Measurements from ENCODE around the gene HAGHL. TPM values are rescaled to one million over a fixed set of nuclear protein-coding genes. Genes with fewer than 3 reads are reported as not detected.
"Not testable (repeated sequence)": the region's sequence is repeated elsewhere in the genome, so short reads cannot be mapped to it uniquely, and the experiment has no call there.

The HAGHL gene
- total and polyA plus RNA-seq, 4 experiments from 2014 or later = 2.2 to 24.4 (median 10.6) TPM

GRCh38 chr16:740764-741505 lies 14.0 kb downstream of the HAGHL start, which contains the start of gene CIAO3:
CIAO3 (minus strand) TSS chr16:740997; CDS start chr16:740985, 12 bp downstream.
- Mint-ChIP-seq H3K9me3 (no peaks in the 10 kb centered on the region), H3K27me3 (no peaks in the 10 kb centered on the region), H3K27ac (peak within 1 kb of the TSS in 6 of 7 donors; percentile 56 to 80 (median 62)), H3K36me3 (peaks cover 3 to 8% of the 10 kb centered on the region in 2 donors), H3K4me1 (peaks cover 0 to 11% (median 1%) of the 10 kb centered on the region in 4 donors), H3K4me3 (peak within 1 kb of the TSS; percentile 72 to 88 (median 78))
- no peaks in the 10 kb centered on the region for H3K9me3 ChIP-seq (ENCODE audit: control insufficient read depth in 1 of 2, low read length in 2 of 2)
- DNase-seq = peak; percentile 90 to 95 (median 91)
- POLR2A ChIA-PET (ENCODE audit: partially characterized antibody) = interaction anchor here (0.7 to 2.2 kb wide), 11 partner anchors 10 to 241 kb away, joined by 3 to 21 read pairs (median 7); partner anchors contain the start of genes ANTKMT, CCDC78, CHTF18 and METRN
- H3K4me3 ChIP-seq (ENCODE audit: low read length in 2 of 2) = peak within 1 kb of the TSS; percentile 28 to 73
- CTCF ChIA-PET (ENCODE audit: partially characterized antibody) = interaction anchor here (1.0 to 4.3 kb wide), 6 partner anchors 20 to 30 kb away, joined by 3 to 27 read pairs (median 7); partner anchors contain the start of genes ANTKMT and METRN
- peaks cover 10% of the 10 kb centered on the region for H3K4me1 ChIP-seq (ENCODE audit: insufficient read depth, low read length)
- H3K27ac ChIP-seq (ENCODE audit: low read depth, low read length) = peak within 1 kb of the TSS; percentile 85
- intact Hi-C loops (cut with micrococcal nuclease) = loop anchor here (1.0 to 2.0 kb wide), 3 partner anchors 14 to 48 kb away; partner anchors contain the start of genes CCDC78, CHTF18, HAGHL and RPUSD1
- no peaks in the 10 kb centered on the region for H3K27me3 ChIP-seq (ENCODE audit: insufficient read depth, low read length)
- peaks cover 13% of the 10 kb centered on the region for H3K36me3 ChIP-seq (ENCODE audit: insufficient read depth, low read length)

- H3K27ac ChIP-seq (ENCODE audit: low read depth, low read length) = no peak overlapping the region
- intact Hi-C loops (cut with micrococcal nuclease) = loop anchor here (1.0 to 2.0 kb wide), 3 partner anchors 15 to 47 kb away; partner anchors contain the start of genes CCDC78, CHTF18, HAGHL and RPUSD1
- H3K9me3 ChIP-seq (ENCODE audit: control insufficient read depth in 1 of 2, low read length in 2 of 2) = no peaks in the 10 kb centered on the region
- Mint-ChIP-seq H3K27me3 (no peaks in the 10 kb centered on the region), H3K4me1 (peaks cover 0 to 11% (median 1%) of the 10 kb centered on the region in 4 donors), H3K36me3 (peaks cover 3 to 7% of the 10 kb centered on the region in 2 donors), H3K27ac (peak overlapping the region in 2 of 7 donors; percentile 60 to 80), H3K4me3 (peak overlapping the region in 7 of 8 donors; percentile 43 to 80 (median 64)), H3K9me3 (no peaks in the 10 kb centered on the region)
- peaks cover 10% of the 10 kb centered on the region for H3K4me1 ChIP-seq (ENCODE audit: insufficient read depth, low read length)
- no peak for DNase-seq
- H3K27me3 ChIP-seq (ENCODE audit: insufficient read depth, low read length) = no peaks in the 10 kb centered on the region
- peaks cover 3% of the 10 kb centered on the region for H3K36me3 ChIP-seq (ENCODE audit: insufficient read depth, low read length)
- ChIA-PET POLR2A (ENCODE audit: partially characterized antibody) (interaction anchor here (1.0 to 2.2 kb wide), 5 partner anchors 14 to 46 kb away, joined by 3 to 13 read pairs (median 8); partner anchors contain the start of genes CHTF18, METRN and RPUSD1), CTCF (ENCODE audit: partially characterized antibody) (interaction anchor here (1.0 to 4.3 kb wide), 3 partner anchors 21 to 30 kb away, joined by 4 to 27 read pairs (median 19); partner anchors contain the start of gene ANTKMT)
- no peak overlapping the region for H3K4me3 ChIP-seq (ENCODE audit: low read length in 2 of 2)
Measured at GRCh38 chr16:741986-742629, 15.2 kb downstream of the HAGHL start.

GRCh38 chr16:742894-743293 lies 16.0 kb downstream of the HAGHL start:
- peaks cover 0 to 11% (median 1%) of the 10 kb centered on the region in 4 donors for H3K4me1 Mint-ChIP-seq
- H3K4me3 ChIP-seq (ENCODE audit: low read length in 2 of 2) = not testable (repeated sequence)

GRCh38 chr16:743794-744500 lies 17.0 kb downstream of the HAGHL start:
- Histone ChIP-seq H3K27ac (ENCODE audit: low read depth, low read length) (no peak overlapping the region), H3K9me3 (ENCODE audit: control insufficient read depth in 1 of 2, low read length in 2 of 2) (no peaks in the 10 kb centered on the region), H3K36me3 (ENCODE audit: insufficient read depth, low read length) (no peaks in the 10 kb centered on the region), H3K4me3 (ENCODE audit: low read length in 2 of 2) (no peak overlapping the region), H3K4me1 (ENCODE audit: insufficient read depth, low read length) (peaks cover 10% of the 10 kb centered on the region), H3K27me3 (ENCODE audit: insufficient read depth, low read length) (no peaks in the 10 kb centered on the region)
- Mint-ChIP-seq H3K27me3 (no peaks in the 10 kb centered on the region), H3K4me3 (no peak overlapping the region), H3K36me3 (no peaks in the 10 kb centered on the region), H3K4me1 (peaks cover 0 to 11% (median 1%) of the 10 kb centered on the region in 4 donors), H3K9me3 (peaks cover 0 to 3% (median 0%) of the 10 kb centered on the region in 8 donors), H3K27ac (peak overlapping the region in 1 of 7 donors; percentile 21)
- CTCF ChIA-PET (ENCODE audit: partially characterized antibody) = interaction anchor here (1.3 to 3.9 kb wide), 3 partner anchors 11 to 32 kb away, joined by 5 to 19 read pairs (median 5); no protein-coding TSS in a partner anchor
- POLR2A ChIA-PET (ENCODE audit: partially characterized antibody) = interaction anchor here (0.6 kb wide), 1 partner anchor 40 kb away, joined by 3 read pairs; no protein-coding TSS in a partner anchor
- intact Hi-C loops (cut with micrococcal nuclease) = no loop called here
- DNase-seq = no peak

More at GRCh38 chr16:742894-743293, 16.0 kb downstream of the HAGHL start:
- intact Hi-C loops (cut with micrococcal nuclease); H3K27ac ChIP-seq (ENCODE audit: low read depth, low read length); H3K36me3 Mint-ChIP-seq; H3K36me3 ChIP-seq (ENCODE audit: insufficient read depth, low read length); H3K4me3 Mint-ChIP-seq; H3K27me3 ChIP-seq (ENCODE audit: insufficient read depth, low read length); DNase-seq; H3K27ac Mint-ChIP-seq; H3K27me3 Mint-ChIP-seq; H3K9me3 Mint-ChIP-seq; H3K9me3 ChIP-seq (ENCODE audit: control insufficient read depth in 1 of 2, low read length in 2 of 2): not testable (repeated sequence)
- ChIA-PET POLR2A (ENCODE audit: partially characterized antibody) (interaction anchor here (0.6 to 1.0 kb wide), 2 partner anchors 26 to 50 kb away, joined by 3 read pairs; no protein-coding TSS in a partner anchor), CTCF (ENCODE audit: partially characterized antibody) (interaction anchor here (0.6 to 4.3 kb wide), 3 partner anchors 22 to 31 kb away, joined by 3 to 27 read pairs (median 19); partner anchors contain the start of gene ANTKMT)
- H3K4me1 ChIP-seq (ENCODE audit: insufficient read depth, low read length) = peaks cover 10% of the 10 kb centered on the region

- Histone ChIP-seq H3K27me3 (ENCODE audit: insufficient read depth, low read length) (no peaks in the 10 kb centered on the region), H3K4me1 (ENCODE audit: insufficient read depth, low read length) (no peaks in the 10 kb centered on the region), H3K4me3 (ENCODE audit: low read length in 2 of 2) (no peak overlapping the region), H3K36me3 (ENCODE audit: insufficient read depth, low read length) (no peaks in the 10 kb centered on the region), H3K27ac (ENCODE audit: low read depth, low read length) (no peak overlapping the region), H3K9me3 (ENCODE audit: control insufficient read depth in 1 of 2, low read length in 2 of 2) (no peaks in the 10 kb centered on the region)
- intact Hi-C loops (cut with micrococcal nuclease) = no loop called here
- Mint-ChIP-seq H3K27me3 (no peaks in the 10 kb centered on the region), H3K4me1 (no peaks in the 10 kb centered on the region), H3K36me3 (no peaks in the 10 kb centered on the region), H3K9me3 (peaks cover 0 to 3% (median 0%) of the 10 kb centered on the region in 8 donors), H3K4me3 (no peak overlapping the region), H3K27ac (no peak overlapping the region)
- ChIA-PET POLR2A (ENCODE audit: partially characterized antibody) (no interaction called here), CTCF (ENCODE audit: partially characterized antibody) (interaction anchor here (0.9 to 1.3 kb wide), 3 partner anchors 39 to 357 kb away, joined by 3 read pairs; no protein-coding TSS in a partner anchor)
- no peak for DNase-seq
Measured at GRCh38 chr16:745739-746138, 18.8 kb downstream of the HAGHL start.

GRCh38 chr16:746637-747036 lies 19.7 kb downstream of the HAGHL start:
- no peaks in the 10 kb centered on the region for H3K4me1 Mint-ChIP-seq
- H3K27me3 Mint-ChIP-seq = no peaks in the 10 kb centered on the region
- H3K4me3 Mint-ChIP-seq = no peak overlapping the region
- no peaks in the 10 kb centered on the region for H3K36me3 Mint-ChIP-seq
- intact Hi-C loops (cut with micrococcal nuclease) = no loop called here
- no peak overlapping the region for H3K4me3 ChIP-seq (ENCODE audit: low read length in 2 of 2)
- no peak for DNase-seq
- no peak overlapping the region for H3K27ac Mint-ChIP-seq
- no peak overlapping the region for H3K27ac ChIP-seq (ENCODE audit: low read depth, low read length)
- H3K4me1 ChIP-seq (ENCODE audit: insufficient read depth, low read length) = no peaks in the 10 kb centered on the region
- H3K36me3 ChIP-seq (ENCODE audit: insufficient read depth, low read length) = no peaks in the 10 kb centered on the region
- CTCF ChIA-PET (ENCODE audit: partially characterized antibody) = no interaction called here
- no peaks in the 10 kb centered on the region for H3K27me3 ChIP-seq (ENCODE audit: insufficient read depth, low read length)
- no peaks in the 10 kb centered on the region for H3K9me3 ChIP-seq (ENCODE audit: control insufficient read depth in 1 of 2, low read length in 2 of 2)
- H3K9me3 Mint-ChIP-seq = peaks cover 0 to 3% (median 0%) of the 10 kb centered on the region in 8 donors
- POLR2A ChIA-PET (ENCODE audit: partially characterized antibody) = no interaction called here

Measured in CD4-positive, alpha-beta memory T cell (primary cell).